Activated CD8-positive, alpha-beta memory T cell treated with anti-CD3 and anti-CD28 coated beads for 24 hours (primary cell): Measurements from ENCODE around the gene RSPRY1.

Experiments
- DNase-seq: peaks from one replicate; pipeline ENCODE4 v3.0.0-alpha.2; 2020

Gene RSPRY1

DNA sequence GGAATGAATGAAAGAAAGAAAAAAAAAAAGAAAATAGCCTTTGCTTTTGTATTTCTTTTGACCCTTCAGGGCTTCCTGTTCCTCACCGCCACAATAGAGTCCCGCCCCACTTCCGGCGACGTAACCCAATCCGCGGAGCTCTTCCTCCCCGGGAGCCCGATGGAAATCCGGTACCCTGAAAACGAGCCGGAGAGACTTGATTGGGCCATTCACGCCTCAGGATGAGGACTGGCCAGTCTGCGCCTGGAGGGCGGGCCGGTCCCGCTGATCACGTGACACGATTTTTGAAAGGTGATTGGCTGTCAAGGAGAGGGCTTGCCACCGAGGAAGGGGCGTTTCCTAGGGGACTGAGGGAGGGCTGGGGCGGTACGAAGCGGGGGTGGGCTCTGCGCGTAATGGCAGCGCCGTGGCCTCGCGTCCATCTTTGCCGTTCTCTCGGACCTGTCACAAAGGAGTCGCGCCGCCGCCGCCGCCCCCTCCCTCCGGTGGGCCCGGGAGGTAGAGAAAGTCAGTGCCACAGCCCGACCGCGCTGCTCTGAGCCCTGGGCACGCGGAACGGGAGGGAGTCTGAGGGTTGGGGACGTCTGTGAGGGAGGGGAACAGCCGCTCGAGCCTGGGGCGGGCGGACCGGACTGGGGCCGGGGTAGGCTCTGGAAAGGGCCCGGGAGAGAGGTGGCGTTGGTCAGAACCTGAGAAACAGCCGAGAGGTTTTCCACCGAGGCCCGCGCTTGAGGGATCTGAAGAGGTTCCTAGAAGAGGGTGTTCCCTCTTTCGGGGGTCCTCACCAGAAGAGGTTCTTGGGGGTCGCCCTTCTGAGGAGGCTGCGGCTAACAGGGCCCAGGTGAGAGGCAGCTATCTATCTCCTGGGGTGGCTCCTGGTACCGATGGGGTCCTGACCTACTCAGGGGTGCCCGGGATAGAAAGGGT lies at the start of gene RSPRY1, which contains the start of gene PSME3IP1:
TSS of gene RSPRY1 (plus strand) at position 385 of the 927 bp plus-strand sequence. CDS start 18,330 bp downstream, outside the sequence.
TSS of gene PSME3IP1 (minus strand) at position 95 of the 927 bp plus-strand sequence. CDS start 12,185 bp downstream, outside the sequence.
- DNase-seq: peak; percentile 98

DNA sequence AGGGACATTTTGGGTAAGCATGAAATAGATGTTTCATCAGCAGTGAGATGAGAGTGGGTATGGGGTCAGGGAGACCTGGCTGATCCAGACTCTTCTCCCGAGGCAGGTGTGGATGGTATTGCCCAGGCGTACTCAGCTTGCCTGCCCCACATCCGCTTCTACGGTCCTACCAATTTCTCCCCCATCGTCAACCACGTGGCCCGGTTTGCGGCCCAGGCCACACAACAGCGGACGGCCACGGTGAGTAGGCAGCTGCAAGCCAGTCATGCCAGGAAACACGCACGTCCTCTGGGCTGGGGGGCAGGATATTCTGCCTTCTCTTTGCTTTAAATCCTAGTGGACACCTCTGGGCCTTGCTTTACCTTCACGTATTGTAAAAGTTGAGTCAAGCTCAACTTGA lies 49.1 kb upstream of the RSPRY1 start:
- DNase-seq: no peak

DNA sequence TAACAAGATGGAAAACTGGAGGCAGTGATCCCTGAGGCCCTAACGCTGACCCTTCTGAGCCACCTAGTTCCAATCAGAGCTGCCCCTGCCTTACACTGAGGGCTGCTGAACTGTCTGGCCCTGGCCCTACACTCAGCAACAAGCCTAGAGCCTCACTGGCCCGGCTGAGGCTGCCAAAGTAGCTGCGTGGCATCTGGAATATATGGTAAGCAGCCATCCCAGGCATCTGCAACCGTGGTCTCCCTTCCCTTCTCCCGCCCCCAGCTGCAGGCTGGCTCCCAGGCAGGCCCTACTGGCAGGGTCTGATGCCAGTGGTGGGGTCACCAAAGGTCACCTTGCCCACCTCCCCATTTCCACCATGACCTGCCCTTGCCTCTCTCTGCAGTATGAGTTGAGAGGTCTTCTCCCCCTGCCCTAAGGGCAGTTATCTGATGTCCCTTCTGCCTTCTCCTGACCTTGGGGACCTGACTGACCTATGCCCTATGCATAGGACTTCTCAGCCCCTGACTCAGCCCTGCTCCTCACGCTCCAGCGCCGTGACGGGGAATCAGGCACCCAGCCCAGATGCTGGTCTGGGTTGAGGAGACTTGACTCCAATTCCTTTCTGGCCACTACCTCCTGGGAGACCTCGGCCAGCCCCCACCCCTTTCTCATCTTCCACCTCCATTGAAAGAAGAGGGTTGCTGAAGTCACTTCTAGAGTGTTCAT lies 48.4 kb upstream of the RSPRY1 start:
- no peak for DNase-seq

DNA sequence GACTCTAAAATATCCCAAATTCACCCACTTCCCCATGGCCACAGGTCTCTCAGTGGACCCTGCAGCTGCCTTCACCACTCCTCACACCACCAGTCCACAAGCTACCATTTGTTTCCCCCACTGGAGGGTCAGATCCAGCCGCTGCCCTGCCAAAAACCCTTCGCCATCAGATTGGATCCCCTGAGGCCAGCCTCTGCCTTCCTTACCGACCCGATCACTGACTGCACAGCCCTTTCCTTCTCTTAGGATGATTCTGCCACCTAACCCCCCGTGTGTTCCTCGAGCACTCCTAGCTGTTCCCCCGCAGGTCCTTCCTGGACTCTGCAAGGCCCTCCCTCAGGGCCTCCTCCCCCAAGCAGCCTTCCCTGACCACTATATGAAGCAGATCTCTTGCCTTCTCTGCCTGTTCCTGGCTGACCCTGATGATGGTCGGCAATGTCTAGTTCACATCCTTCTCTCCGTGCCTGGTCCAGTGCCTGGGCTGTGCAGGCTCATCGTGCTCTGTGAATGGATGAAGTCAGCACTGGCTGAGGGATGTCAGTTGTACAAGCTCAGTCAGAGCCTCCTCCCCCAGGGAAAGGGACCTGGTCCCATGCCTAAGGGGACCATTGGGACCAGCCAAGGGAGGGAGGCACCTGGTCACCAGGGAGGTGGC lies 47.7 kb upstream of the RSPRY1 start:
- DNase-seq: no peak

DNA sequence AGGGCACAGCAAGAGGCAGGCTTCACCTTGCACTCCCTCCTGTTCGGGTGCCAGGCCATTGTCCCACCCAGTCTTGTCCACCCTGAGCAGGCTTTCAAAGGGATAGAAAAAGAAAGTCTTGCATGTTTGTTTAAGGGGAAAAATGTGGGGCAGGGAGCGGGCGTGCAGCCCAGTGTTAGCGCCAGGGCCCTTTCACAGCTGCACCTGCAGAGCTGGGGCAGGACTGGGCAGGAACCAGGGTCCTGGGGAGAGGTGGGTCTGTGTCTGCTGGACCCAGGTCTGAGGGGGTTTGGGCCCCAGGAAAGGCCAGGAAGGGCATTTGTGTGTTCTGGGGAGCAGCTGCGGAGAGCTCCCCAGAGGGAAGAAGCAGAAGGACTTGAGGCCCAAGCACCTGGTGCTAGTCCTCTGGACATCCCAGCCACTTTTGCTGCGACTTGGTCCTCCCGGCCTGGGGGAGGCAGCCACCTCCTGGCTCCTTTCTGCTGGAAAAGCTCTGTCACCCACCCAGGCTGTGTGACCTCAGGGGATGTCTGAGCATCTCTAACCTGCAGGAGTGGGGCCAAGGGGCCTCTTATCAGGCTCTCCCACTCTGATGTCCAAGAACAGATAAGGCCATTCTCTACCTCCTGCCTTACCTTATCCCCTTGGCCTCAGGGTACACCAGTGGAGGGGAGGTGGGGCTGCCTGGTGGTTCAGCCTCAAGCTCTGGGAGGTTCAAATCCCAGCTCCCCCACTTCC lies 45.0 kb upstream of the RSPRY1 start:
- no peak for DNase-seq

DNA sequence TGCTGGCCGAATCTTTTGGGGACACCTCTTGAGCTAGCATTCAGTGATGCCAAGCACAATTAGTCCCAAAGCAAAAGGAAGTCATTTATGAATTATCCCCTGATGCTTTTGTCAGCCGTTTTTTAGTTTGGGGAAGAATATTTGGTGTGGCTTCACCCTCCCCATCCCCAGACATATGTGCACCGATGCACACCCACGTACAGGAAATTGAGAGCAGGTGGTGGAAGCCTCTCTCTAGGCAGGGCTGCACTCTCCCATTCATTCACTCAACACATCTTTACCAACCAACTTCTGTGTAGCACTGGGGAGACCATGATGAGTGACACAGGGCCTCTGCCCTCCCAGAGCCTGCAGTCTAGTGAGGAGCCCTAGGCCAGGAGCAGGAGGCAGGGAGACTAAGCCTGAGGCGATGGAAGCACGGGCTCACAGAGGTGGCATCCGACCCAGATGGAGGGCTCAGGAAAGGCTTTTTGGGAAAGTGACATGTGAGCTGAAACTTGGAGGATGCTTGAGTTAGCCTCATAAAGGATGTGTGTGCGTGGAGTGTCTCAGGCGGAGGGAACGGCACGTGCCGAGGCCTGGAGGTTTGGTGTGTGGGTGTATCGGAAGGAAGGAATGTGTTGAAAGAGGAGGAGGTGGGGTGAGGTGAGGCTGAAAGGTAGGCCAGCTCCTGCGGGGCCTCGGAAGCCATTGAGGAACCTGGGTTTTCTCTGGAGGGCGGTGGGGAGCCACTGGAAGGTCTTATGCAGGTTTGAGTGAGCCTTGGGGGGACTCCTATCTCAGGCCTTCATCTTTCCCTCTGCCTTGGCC lies 44.1 kb upstream of the RSPRY1 start:
- DNase-seq: peak; percentile 70

DNA sequence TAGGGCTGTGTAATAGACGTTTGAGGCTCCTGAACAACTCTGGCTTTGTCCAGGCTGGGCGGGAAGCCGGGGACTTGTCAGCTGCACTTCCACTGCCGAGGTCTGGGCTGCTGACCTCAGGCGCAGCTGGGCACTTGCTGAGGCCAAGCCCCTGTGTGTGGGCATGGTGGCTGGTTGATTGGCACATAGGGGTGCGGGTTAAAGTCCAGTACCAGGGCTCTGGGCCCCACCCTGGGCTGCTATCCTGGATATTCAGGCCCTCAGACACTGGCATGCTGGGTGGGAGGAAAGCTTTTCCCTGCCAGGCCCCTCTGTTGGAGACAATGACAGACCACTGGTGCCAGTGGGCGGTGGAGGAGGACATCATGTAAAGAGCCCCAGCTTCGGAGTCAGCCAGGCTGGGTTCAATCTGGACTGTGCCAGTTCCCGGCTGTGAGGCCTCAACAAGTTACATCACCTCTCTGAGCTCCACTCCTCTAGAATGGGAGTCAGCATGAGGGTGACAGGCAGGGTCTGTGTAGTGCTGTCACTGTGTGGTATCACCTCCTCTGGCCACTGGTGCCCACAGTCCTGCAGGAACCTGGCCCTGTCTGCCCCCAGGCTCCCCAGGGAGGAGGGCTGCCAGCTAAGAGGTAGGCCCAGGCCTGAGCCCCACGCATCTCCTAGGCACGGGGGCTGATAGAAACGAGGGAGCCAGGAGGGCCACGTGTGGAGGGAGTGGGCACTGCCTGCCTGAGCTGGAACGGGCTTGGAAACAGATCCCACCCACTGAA lies 42.8 kb upstream of the RSPRY1 start:
- no peak for DNase-seq

DNA sequence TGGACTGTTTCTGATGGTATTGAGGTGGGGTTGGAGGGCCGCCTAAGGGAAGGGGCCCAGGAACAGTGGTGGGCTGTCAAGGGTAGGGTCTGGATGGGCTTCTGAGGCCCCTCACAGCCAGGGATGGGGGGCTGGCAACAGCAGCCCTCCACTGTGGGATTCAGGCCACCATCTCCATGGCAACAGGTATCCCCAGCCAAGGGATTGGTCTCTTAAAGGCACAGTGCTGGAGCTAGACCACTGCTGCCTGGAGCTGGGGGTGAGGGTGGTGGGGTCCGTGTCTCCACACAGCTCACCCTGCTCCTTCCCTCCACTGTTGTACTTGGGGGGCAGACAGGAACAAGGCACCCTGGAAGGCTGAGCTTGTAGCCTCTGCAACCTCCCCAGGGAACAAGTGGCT lies 42.1 kb upstream of the RSPRY1 start:
- peak; percentile 44 for DNase-seq

DNA sequence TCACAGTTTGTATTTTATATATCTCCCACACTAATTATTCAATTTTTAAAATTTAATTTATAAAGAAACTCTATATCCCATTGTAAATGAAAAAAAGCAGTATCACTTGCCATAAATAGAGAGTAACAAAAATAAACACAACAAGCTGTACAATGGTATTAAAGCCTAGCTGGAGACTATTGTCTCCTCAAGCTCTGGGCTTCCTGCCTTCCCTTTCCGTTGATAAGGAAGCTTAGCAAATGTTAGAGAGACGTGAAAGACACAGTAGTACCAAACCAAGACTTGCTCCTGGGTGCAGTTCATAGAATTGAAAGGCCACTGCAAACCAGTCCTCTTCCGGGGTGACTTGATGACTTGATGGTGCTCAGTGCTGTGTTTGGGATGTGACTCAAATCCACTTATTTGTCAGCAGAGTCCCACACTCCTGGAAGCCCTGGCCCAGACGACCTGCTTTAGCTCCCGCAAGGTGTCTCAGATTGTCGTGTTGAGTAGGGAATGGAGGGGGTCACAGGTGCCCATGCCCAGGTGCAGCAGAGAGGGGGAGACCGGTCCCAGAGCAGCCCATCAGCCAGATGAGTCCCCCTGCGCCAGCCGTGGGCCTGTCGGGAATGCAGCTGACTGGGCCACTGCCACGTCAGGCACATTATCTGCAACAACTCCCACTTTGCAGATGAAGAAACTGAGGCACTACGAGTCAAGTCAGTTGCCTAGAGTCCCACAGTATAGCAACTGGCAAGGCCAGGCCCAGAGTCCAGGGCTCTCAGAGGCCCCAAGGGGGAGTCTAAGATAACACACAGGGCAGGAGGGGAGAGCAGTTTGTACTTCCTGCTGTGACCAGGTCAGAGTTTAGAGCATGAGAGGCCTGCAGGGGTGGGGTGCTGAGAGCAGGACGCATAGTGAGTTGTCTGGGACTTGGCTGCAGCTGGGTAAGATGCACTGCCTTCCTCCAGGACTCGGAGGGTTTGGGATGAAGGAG lies 40.8 kb upstream of the RSPRY1 start:
- no peak for DNase-seq

DNA sequence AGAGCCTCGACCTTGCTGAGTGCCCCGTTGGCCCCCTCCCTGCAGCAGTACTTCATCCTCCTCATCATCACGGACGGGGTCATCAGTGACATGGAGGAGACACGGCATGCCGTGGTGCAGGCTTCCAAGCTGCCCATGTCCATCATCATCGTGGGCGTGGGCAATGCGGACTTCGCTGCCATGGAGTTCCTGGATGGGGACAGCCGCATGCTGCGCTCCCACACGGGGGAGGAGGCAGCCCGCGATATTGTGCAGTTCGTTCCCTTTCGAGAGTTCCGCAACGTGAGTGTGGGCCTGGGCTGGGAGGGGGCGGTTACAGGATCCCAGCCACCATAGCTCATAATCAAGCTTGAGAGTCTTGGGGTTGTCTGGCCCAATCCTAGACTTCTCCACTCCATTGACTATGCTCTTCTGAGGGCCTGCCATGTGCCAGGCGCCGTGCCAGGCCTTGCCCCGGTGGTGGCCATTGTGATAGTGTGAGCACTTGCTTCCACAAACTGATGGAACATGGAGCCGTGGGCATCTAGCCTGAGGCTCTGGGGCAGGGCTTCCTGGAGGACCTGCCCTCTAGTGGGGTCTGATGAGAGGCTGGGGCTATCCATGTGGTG lies 40.0 kb upstream of the RSPRY1 start:
- no peak for DNase-seq

DNA sequence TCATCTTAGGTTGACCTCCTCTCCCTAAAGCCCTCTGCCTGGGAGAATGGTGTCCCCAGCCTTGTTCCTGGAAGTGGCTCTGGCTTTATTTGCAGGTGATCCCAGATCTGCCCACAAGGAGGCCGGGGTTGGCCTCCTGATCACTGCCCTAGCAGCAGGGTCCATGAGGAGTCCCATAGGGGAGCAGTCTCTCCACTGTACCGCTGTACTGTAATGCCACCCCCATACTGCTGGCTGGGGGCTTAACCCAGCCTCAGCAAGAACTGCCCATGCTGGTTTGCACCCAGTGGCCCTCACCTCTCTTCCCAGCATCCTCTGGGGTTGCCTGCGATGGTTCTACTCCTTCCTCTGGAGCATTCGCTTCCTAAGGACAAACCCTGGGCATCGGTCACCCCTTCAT lies 39.4 kb upstream of the RSPRY1 start:
- no peak for DNase-seq

DNA sequence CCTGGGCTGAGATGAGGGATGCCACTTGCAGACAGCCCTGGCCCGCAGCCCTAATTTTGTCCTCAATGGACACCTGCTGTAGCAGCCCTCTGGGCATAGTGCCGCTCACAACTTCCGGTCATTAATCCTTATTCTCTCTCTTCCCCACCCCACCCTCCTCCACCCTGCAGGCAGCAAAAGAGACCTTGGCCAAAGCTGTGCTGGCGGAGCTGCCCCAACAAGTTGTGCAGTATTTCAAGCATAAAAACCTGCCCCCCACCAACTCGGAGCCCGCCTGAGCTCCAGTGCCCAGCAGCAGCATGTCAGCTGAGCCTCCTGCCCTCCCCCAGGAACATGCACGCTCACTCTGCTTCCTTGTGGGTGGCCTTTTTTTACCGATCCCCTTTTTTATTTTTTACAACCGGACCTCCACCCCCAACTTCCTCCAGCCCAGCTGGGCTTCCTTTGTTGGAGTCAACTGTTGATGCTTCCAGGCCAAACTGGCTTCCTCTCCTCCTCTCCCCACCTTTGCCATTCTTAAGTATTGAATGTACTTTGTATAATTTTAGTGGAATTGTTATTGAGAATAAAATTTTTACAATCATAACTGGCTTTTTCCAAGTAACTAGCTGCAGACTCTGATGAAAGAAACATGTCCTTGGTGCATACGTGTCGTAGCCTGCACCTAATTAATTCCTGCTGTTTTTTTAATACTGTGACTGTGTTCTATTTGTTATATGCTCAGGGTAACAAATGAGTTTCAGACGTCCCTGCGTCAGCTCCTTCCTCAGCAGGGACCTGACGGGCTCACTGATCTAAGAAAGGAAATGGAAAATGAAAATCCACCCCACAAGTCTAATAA lies 38.5 kb upstream of the RSPRY1 start:
- DNase-seq: no peak

DNA sequence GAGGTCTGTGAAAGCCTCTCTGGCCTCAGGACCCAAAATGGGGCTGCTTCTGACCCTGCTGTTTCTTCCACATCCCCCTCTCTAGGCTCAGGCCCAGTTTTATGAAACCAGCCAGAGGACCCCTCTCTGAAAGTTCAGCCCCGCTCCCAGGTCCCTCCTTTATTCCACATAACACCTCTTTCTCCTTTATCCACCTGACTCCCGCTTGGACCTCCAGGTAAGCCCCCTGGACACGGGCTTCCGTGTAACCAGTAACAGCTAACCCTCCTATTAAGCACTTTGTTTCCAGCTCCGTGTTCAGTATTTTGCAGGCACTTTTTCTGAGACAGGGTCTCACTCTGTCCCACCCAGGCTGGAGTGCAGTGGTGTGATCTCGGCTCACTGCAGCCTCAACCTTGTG lies 37.6 kb upstream of the RSPRY1 start:
- no peak for DNase-seq

DNA sequence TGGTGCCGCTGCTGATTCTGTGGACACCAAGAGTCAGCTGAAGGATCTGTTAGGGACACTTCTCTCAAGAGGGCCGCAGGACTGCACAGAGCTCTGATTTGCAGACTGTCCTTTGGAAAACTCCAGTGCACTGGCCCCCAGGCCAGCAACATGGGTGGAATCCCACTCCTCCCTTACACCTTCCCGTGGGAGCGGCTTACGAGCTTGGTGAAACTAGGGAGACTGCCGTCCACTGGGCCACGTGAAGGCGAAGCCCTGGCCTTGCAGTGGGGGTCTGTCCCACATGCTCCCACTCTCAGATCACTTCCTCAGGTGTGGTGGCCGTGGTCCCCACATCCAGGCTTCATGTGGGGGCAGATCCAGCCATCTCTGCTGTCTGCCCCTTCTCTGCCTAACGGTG lies 36.7 kb upstream of the RSPRY1 start:
- no peak for DNase-seq

DNA sequence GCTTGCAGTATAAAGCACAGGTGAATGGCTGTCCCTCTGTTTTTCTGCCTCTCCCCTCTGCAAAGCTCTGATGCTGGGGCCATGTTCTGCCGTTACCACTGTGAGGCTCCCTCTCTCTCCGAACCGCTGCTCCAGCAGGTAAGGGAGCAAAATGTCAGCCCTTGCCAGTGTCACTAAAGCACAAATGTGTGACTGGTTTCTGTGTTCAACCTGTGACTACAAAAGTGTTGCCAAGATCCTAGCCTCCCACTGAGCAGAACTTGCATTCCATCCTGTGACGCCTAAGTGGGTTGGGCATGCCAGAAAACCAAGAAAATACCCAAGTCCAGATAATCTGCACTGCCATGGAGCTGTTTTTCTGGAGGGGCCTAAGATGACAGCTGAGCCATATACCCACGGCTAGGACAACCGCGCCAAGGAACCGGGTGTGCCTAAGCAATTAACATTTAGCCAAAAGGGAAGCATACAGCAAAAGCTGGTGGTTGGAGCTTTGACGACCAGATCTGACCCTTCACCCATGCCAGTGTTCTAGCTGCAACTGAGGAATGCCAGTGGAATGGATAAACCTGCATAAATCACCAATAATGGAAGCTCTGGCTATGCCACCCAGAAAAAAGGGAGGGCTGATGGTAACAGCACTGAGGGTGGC lies 35.3 kb upstream of the RSPRY1 start:
- DNase-seq: no peak

DNA sequence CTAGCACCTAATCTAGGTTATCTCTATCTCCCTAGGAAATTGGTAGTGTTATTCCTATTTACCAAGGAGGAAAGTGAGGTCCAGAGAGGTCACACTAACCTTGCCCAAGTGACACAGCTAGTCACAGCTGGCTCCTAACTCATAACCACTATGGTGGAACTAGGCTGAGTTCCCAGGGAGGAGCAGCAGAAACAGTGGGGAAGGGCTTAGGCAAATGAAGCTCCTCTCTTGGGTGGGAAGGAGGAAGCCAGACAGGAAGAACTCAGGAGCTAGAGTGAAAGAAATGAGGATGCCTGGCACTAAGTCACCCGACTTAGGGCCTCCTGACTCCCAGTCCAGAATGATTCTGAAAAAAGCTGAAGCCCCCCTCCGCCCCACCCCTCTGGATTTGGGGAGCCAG lies 34.8 kb upstream of the RSPRY1 start:
- no peak for DNase-seq
